Neural cell (in vitro differentiated cells): ENCODE data around the gene C14orf132. TPM values are rescaled to one million over a fixed set of nuclear protein-coding genes. Genes with fewer than 3 reads are reported as not detected.

ENCODE experiments used
- H2AFZ ChIP-seq: fragments of 200-600, 300-800 bp; sonication (generic), shearing (Covaris generic); 2 replicates; pipeline ENCODE4 v1.6.0; 2014; ENCODE audit warnings: low read depth, mild to moderate bottlenecking, antibody characterized with exemption, low read length, moderate library complexity
- H3F3A ChIP-seq: fragments of 200-600 bp; shearing (Covaris generic); 2 replicates; pipeline ENCODE4 v1.6.1; 2016; ENCODE audit warnings: mild to moderate bottlenecking, moderate library complexity, mixed read lengths, antibody characterized with exemption, low read length; ENCODE audit not compliant: insufficient read depth, poor library complexity, severe bottlenecking
- H3K27ac ChIP-seq: fragments of 200-600, 300-800 bp; sonication (generic), shearing (Covaris generic); 2 replicates; pipeline ENCODE4 v1.5.1; 2014; ENCODE audit warnings: mild to moderate bottlenecking, low read length, moderate library complexity
- H3K27me3 ChIP-seq: fragments of 300-800, 200-600 bp; sonication (generic), shearing (Covaris generic); 2 replicates; pipeline ENCODE4 v1.6.0; 2014; ENCODE audit warnings: mild to moderate bottlenecking, low read depth, low read length, moderate library complexity; ENCODE audit not compliant: insufficient read depth
- H3K36me3 ChIP-seq: fragments of 300-800, 200-600 bp; sonication (generic), shearing (Covaris generic); 2 replicates; pipeline ENCODE4 v1.5.1; 2014; ENCODE audit warnings: mild to moderate bottlenecking, antibody characterized with exemption, low read length, moderate library complexity; ENCODE audit not compliant: insufficient read depth
- H3K4me2 ChIP-seq: fragments of 300-800, 200-600 bp; sonication (generic), shearing (Covaris generic); 2 replicates; pipeline ENCODE4 v1.6.0; 2014; ENCODE audit warnings: mild to moderate bottlenecking, low read length
- H3K4me3 ChIP-seq: fragments of 300-800, 200-600 bp; sonication (generic), shearing (Covaris generic); 2 replicates; pipeline ENCODE4 v1.5.1; 2014; ENCODE audit warnings: mild to moderate bottlenecking, low read length, moderate library complexity
- H3K79me2 ChIP-seq: fragments of 200-600 bp; shearing (Covaris generic); replicated peaks from 2 replicates; pipeline ENCODE4 v1.6.0; 2014; ENCODE audit warnings: mild to moderate bottlenecking, low read length, moderate library complexity; ENCODE audit not compliant: insufficient read depth
- H3K9ac ChIP-seq: fragments of 300-800, 200-600 bp; sonication (generic), shearing (Covaris generic); 2 replicates; pipeline ENCODE4 v1.6.1; 2016; ENCODE audit warnings: mild to moderate bottlenecking, low read length, mixed read lengths
- H3K9me2 ChIP-seq: fragments of 200-600 bp; shearing (Covaris generic); 2 replicates; pipeline ENCODE4 v1.6.1; 2016; ENCODE audit warnings: mild to moderate bottlenecking, low read length, mixed read lengths; ENCODE audit not compliant: insufficient read depth
- H3K9me3 ChIP-seq: fragments of 200-600, 300-800 bp; sonication (generic), shearing (Covaris generic); 2 replicates; pipeline ENCODE4 v1.6.1; 2016; ENCODE audit warnings: mild to moderate bottlenecking, mixed run types, low read length, moderate library complexity, mixed read lengths
- H4K20me1 ChIP-seq: fragments of 200-600 bp; shearing (Covaris generic); 2 replicates; pipeline ENCODE4 v1.6.1; 2016; ENCODE audit warnings: mild to moderate bottlenecking, mixed run types; ENCODE audit not compliant: insufficient read depth
- EP300 ChIP-seq: fragments of 450-650 bp; conservative IDR thresholded peaks from 2 replicates; pipeline ENCODE4 v1.6.1; 2014; ENCODE audit warnings: antibody characterized with exemption, mild to moderate bottlenecking, moderate library complexity; ENCODE audit not compliant: poor library complexity, severe bottlenecking
- EZH2 ChIP-seq: fragments of 200-600, 300-800 bp; shearing (Covaris generic), sonication (generic); IDR thresholded peaks from 2 replicates; pipeline ENCODE4 v1.6.1; 2014; ENCODE audit warnings: antibody characterized with exemption, low read length, borderline replicate concordance, mild to moderate bottlenecking; ENCODE audit not compliant: insufficient read depth, poor library complexity, severe bottlenecking
- MXI1 ChIP-seq: fragments of 450-650 bp; conservative IDR thresholded peaks from 2 replicates; pipeline ENCODE4 v1.6.1; 2014; ENCODE audit warnings: antibody characterized with exemption, mild to moderate bottlenecking; ENCODE audit not compliant: poor library complexity, severe bottlenecking
- POLR2AphosphoS5 ChIP-seq: IDR thresholded peaks from 2 replicates; pipeline ENCODE4 v1.6.1; 2012
- RAD21 ChIP-seq: fragments of 450-650 bp; conservative IDR thresholded peaks from 2 replicates; pipeline ENCODE4 v1.6.1; 2014; ENCODE audit warnings: antibody characterized with exemption, mild to moderate bottlenecking, moderate library complexity
- SMC3 ChIP-seq: fragments of 450-650 bp; conservative IDR thresholded peaks from 2 replicates; pipeline ENCODE4 v1.6.1; 2014; ENCODE audit warnings: antibody characterized with exemption, mild to moderate bottlenecking, moderate library complexity; ENCODE audit not compliant: poor library complexity
- TAF1 ChIP-seq: IDR thresholded peaks from 2 replicates; pipeline ENCODE4 v1.6.1; 2012; ENCODE audit warnings: low read depth
- polyA plus RNA-seq: library from polyadenylated mRNA; depleted of rRNA; stranded (reverse); fragments of >200 nt; gene quantifications from 2 replicates; pipeline ENCODE4 v1.2.3, GENCODE V29; 2014
- TF ChIP-seq, protein P1 (sequence below): fragments of 450-650 bp; IDR thresholded peaks from 2 replicates; pipeline ENCODE4 v1.5.1; 2014; ENCODE audit warnings: antibody characterized with exemption, mild to moderate bottlenecking, moderate library complexity; ENCODE audit not compliant: poor library complexity, severe bottlenecking
- TF ChIP-seq, protein P2 (sequence below): IDR thresholded peaks from 2 replicates; pipeline ENCODE4 v1.6.1; 2012; ENCODE audit warnings: borderline replicate concordance

Gene C14orf132
- polyA plus RNA-seq, 1 donor from 2014 or later = 50.1 TPM

DNA sequence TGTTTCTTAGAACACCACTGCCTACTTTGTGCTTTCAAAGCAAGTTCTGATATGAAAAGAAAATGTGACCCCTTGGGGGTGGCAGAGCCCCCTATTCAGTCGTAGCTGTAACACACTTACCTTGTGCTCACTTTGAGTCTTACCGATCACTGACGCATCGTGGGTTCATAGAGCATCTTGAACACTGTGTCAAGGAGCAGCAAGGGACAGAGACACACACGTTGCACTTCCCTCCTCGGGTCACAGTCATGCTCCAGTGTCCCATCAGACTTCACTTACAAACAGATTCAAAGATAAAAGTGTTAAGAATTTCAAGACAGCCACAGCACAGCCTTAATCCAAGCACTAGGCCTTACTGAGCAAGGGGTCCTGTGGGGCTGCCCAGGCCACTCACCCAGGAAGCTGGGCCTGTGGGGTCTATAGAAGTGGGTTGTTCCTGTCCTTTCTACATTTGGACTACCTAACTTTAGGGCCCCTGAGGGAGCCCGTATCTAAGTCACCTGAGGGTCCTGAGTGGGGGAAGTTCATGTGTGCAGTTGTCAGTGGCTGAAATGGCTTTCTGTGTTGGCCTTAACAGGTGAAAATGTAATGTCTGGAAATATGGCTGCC lies 90.1 kb downstream of the C14orf132 start:
- Histone ChIP-seq H3K36me3 (no peaks in the 10 kb centered on the region), H4K20me1 (no peaks in the 10 kb centered on the region), H3K27ac (no peak overlapping the region), H3K79me2 (no peaks in the 10 kb centered on the region), H3K9me2 (no peaks in the 10 kb centered on the region), H3K27me3 (no peaks in the 10 kb centered on the region), H3K4me3 (no peak overlapping the region), H3K4me2 (no peak overlapping the region), H3K9ac (no peak overlapping the region), H3F3A (no peaks in the 10 kb centered on the region), H3K9me3 (no peaks in the 10 kb centered on the region), H2AFZ (no peak overlapping the region)
- no peak for TF ChIP-seq TAF1
- no peak for TF ChIP-seq SMC3
- no peak for TF ChIP-seq EP300
- TF ChIP-seq POLR2AphosphoS5 = no peak
- no peak for TF ChIP-seq EZH2

DNA sequence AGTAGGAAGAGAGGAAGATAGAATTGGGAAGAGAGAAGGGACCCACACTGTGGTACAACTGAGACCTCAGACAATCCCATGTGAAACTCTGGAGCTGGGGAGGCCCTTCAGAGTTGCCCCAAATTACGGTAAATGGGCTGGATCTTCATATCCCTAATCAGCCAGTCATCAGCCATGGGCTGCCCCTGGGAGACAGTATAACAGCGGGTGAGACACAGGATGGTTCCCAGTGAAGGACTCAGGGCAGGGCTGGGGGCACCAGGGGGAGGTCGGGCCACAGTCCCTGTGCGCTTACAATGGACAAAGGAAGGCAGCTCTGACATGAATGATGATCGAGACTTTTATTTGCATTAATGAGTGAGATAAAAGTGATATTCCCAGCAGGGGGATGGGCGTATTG lies 91.2 kb downstream of the C14orf132 start:
- no peak overlapping the region for H3K9ac ChIP-seq
- H3K4me3 ChIP-seq = no peak overlapping the region
- H3K4me2 ChIP-seq = no peak overlapping the region
- no peaks in the 10 kb centered on the region for H3K36me3 ChIP-seq
- H3K79me2 ChIP-seq = no peaks in the 10 kb centered on the region
- no peaks in the 10 kb centered on the region for H3K9me2 ChIP-seq
- H3F3A ChIP-seq = no peaks in the 10 kb centered on the region
- no peaks in the 10 kb centered on the region for H4K20me1 ChIP-seq
- no peaks in the 10 kb centered on the region for H3K27me3 ChIP-seq
- TF ChIP-seq, protein P1, sequence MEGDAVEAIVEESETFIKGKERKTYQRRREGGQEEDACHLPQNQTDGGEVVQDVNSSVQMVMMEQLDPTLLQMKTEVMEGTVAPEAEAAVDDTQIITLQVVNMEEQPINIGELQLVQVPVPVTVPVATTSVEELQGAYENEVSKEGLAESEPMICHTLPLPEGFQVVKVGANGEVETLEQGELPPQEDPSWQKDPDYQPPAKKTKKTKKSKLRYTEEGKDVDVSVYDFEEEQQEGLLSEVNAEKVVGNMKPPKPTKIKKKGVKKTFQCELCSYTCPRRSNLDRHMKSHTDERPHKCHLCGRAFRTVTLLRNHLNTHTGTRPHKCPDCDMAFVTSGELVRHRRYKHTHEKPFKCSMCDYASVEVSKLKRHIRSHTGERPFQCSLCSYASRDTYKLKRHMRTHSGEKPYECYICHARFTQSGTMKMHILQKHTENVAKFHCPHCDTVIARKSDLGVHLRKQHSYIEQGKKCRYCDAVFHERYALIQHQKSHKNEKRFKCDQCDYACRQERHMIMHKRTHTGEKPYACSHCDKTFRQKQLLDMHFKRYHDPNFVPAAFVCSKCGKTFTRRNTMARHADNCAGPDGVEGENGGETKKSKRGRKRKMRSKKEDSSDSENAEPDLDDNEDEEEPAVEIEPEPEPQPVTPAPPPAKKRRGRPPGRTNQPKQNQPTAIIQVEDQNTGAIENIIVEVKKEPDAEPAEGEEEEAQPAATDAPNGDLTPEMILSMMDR = no peak
- TF ChIP-seq SMC3 (no peak), MXI1 (no peak), EZH2 (no peak), EP300 (no peak)
- no peak overlapping the region for H2AFZ ChIP-seq
- no peaks in the 10 kb centered on the region for H3K9me3 ChIP-seq
- H3K27ac ChIP-seq = no peak overlapping the region

DNA sequence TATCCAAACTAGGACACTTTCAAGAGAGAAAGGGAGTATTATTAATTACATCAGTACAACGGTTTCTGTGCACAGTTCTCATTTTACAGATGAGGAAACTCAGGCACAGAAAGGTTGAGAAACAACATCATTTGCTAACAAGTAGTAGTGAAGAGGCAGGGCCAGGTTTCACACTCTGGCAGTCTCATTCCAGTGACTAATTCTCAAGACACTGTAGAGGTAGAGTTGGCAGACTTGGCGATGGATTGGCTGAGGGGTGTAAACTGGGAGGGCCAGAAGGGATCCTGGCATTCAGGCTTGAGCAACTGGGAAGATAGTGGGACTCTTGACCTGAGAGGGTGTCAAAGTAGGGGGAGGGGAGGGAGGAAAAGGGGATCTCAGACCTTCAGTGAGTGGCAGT lies 91.7 kb downstream of the C14orf132 start:
- H3K79me2 ChIP-seq = no peaks in the 10 kb centered on the region
- no peak overlapping the region for H3K4me2 ChIP-seq
- no peaks in the 10 kb centered on the region for H3F3A ChIP-seq
- H3K9ac ChIP-seq = no peak overlapping the region
- no peak overlapping the region for H3K27ac ChIP-seq
- H3K27me3 ChIP-seq = no peaks in the 10 kb centered on the region
- H2AFZ ChIP-seq = no peak overlapping the region
- H3K36me3 ChIP-seq = no peaks in the 10 kb centered on the region
- no peaks in the 10 kb centered on the region for H4K20me1 ChIP-seq
- H3K4me3 ChIP-seq = no peak overlapping the region
- H3K9me3 ChIP-seq = no peaks in the 10 kb centered on the region
- TF ChIP-seq, protein P2, sequence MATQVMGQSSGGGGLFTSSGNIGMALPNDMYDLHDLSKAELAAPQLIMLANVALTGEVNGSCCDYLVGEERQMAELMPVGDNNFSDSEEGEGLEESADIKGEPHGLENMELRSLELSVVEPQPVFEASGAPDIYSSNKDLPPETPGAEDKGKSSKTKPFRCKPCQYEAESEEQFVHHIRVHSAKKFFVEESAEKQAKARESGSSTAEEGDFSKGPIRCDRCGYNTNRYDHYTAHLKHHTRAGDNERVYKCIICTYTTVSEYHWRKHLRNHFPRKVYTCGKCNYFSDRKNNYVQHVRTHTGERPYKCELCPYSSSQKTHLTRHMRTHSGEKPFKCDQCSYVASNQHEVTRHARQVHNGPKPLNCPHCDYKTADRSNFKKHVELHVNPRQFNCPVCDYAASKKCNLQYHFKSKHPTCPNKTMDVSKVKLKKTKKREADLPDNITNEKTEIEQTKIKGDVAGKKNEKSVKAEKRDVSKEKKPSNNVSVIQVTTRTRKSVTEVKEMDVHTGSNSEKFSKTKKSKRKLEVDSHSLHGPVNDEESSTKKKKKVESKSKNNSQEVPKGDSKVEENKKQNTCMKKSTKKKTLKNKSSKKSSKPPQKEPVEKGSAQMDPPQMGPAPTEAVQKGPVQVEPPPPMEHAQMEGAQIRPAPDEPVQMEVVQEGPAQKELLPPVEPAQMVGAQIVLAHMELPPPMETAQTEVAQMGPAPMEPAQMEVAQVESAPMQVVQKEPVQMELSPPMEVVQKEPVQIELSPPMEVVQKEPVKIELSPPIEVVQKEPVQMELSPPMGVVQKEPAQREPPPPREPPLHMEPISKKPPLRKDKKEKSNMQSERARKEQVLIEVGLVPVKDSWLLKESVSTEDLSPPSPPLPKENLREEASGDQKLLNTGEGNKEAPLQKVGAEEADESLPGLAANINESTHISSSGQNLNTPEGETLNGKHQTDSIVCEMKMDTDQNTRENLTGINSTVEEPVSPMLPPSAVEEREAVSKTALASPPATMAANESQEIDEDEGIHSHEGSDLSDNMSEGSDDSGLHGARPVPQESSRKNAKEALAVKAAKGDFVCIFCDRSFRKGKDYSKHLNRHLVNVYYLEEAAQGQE = no peak
- TF ChIP-seq EP300 = no peak
- TF ChIP-seq, protein P1 = no peak
- TF ChIP-seq MXI1 = no peak
- no peak for TF ChIP-seq TAF1
- no peak for TF ChIP-seq EZH2
- TF ChIP-seq SMC3 = no peak
- TF ChIP-seq RAD21 = no peak
- TF ChIP-seq POLR2AphosphoS5 = no peak
- no peaks in the 10 kb centered on the region for H3K9me2 ChIP-seq
